KBM-7 (cell line): ENCODE data around the gene STRA6.

ENCODE experiments used
- DNase-seq: peaks from one replicate; pipeline ENCODE4 v3.0.0-alpha.2; 2015
- in situ Hi-C: fragments of 300-500 bp; cut with MboI; formaldehyde crosslinking; loops from 2 replicates; pipeline ENCODE4 v1.14.3; 2020; ENCODE audit warnings: low sequenced_read_pairs, low pct_unique_long_range_greater_than_20kb, mixed read lengths

Gene STRA6

DNA sequence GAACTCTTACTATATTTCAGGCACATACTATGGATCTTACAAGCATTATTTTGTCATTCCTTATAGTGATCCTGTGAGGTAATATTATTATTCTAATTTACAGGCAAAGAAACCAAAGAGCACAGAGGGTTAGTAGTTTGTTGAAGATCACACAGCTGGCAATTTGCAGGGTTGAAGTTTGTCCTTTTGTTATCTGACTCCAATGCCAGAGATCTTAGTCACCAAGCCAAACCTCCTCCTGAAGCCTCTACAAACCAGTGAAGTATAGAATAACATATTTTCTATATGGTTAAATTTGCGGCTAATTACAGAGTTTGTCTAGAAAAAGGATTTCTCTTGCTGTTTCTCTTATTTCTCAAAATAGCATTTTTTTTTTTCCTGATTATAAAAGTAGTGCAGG lies 61.0 kb downstream of the STRA6 start:
- DNase-seq = no peak
- in situ Hi-C loops = loop anchor here (25.0 kb wide), 2 partner anchors 171 to 1454 kb away; partner anchors contain the start of genes BBS4 and HIGD2B

GRCh38 chr15:74138642-74139041 lies 63.9 kb downstream of the STRA6 start:
- no peak for DNase-seq
- in situ Hi-C loops = loop anchor here (25.0 kb wide), 2 partner anchors 174 to 1451 kb away; partner anchors contain the start of genes BBS4 and HIGD2B

GRCh38 chr15:74137537-74137894 lies 65.1 kb downstream of the STRA6 start:
- DNase-seq = no peak
- in situ Hi-C loops = loop anchor here (25.0 kb wide), 2 partner anchors 175 to 1450 kb away; partner anchors contain the start of genes BBS4 and HIGD2B

DNA sequence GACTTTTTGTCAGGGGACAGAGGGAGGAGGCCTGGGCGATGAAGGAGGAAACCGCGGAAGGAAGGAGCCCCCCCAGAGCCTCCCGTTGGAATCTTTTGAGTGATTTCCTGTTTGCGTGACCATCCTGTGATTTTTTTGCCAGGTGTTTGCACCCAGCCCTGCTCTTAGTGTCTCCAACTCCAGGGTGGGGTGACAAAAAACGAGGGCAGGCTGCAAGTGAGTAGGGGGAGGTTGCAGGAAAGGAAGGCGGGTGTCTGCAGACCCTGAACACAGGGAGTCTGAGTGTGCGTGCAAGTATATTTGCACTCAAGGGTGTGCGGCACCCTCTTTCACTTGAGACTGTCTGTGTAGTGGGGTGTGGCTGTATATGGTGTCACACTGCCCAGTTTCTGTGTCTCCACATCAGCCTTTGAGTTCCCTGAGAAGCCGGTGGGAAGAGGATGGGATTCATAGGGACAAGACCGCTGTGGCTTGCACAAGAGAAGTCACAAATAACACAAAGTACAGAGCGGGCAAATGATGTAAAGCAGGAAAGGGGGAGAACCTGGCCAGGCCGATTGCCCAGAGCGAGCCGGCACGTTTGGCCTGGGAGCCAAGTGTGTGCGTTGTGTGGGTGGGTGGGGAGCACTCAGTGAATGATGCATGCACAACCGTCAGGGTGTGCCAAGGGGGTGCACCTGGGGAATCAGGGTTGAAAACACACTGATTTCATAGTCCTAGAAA lies 65.6 kb downstream of the STRA6 start:
- peak; percentile 60 for DNase-seq
- in situ Hi-C loops = loop anchor here (25.0 kb wide), 2 partner anchors 175 to 1450 kb away; partner anchors contain the start of genes BBS4 and HIGD2B

GRCh38 chr15:74136540-74136813 lies 66.1 kb downstream of the STRA6 start:
- in situ Hi-C loops = loop anchor here (25.0 kb wide), 2 partner anchors 176 to 1449 kb away; partner anchors contain the start of genes BBS4 and HIGD2B
- DNase-seq = no peak

DNA sequence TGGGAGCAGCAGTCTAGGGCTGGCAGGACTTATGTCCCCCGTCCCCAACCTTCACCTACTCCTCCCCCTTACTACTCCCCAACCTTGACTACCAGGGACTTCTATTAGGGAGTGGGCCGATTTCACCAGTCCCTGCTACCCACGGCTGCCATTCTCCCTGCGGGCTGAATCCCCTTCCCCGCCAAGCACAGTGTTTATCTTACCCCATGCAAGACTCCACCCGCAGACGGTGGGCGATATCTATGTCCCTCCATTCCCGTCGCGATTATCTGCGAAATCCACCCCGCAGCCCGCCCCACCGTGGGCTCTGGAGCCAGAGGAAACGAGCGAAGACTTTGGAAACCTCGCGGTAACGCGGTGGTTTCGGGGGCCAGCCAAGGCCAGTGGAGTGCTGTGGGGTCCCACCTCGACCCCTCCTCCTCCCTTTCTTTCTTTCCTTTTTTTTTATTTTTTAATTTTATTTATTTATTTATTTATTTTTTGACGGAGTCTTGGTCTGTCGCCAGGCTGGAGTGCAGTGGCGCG lies 67.5 kb downstream of the STRA6 start:
- in situ Hi-C loops = loop anchor here (25.0 kb wide), 2 partner anchors 177 to 1448 kb away; partner anchors contain the start of genes BBS4 and HIGD2B
- no peak for DNase-seq

- in situ Hi-C loops = loop anchor here (25.0 kb wide), 2 partner anchors 178 to 1447 kb away; partner anchors contain the start of genes BBS4 and HIGD2B
- peak; percentile 40 for DNase-seq
Measured at GRCh38 chr15:74134387-74135027, 68.1 kb downstream of the STRA6 start.

- in situ Hi-C loops = loop anchor here (25.0 kb wide), 2 partner anchors 178 to 1447 kb away; partner anchors contain the start of genes BBS4 and HIGD2B
- no peak for DNase-seq
Measured at GRCh38 chr15:74133694-74134386, 68.7 kb downstream of the STRA6 start.

- no peak for DNase-seq
- in situ Hi-C loops = loop anchor here (25.0 kb wide), 2 partner anchors 179 to 1446 kb away; partner anchors contain the start of genes BBS4 and HIGD2B
Measured at GRCh38 chr15:74132681-74133651, 69.6 kb downstream of the STRA6 start.

DNA sequence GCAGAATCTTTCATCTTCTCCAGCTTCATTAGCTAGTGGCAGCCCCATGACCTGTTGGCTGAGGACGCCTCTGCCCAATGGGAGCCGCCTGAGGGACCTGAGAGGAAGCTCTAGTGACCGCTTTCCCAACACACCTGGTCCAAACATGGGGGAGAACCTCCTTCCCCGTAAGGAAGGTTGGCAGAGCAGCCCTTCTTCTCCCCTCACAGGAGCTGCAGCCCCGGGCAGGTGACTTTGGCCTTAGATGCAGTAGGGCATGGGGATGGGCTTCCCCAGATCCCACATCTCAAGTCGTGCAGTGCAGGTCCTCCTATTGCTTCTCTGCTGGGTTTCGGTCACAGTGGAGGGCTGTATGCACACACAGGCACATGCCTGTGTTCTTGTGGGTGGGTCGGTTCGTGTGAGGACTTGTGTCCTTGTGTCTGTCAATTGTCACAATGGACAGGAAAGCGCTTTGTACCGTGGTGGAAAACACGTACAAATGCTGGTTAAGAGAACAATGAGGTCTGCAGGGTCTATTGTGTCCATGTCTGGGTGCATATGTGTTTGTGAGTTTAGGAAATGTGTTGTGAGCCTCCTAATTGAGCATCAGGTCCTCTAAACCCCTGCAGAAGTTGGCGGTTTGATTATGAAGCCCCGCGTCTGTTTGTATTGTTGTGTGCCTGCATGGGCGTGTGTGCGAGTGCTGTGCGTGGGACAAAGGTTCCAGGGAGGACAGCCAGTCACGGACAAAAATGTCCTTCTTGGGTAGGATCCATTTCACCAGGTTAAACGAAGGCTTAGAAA lies 70.8 kb downstream of the STRA6 start:
- in situ Hi-C loops = loop anchor here (25.0 kb wide), 2 partner anchors 180 to 1445 kb away; partner anchors contain the start of genes BBS4 and HIGD2B
- no peak for DNase-seq

DNA sequence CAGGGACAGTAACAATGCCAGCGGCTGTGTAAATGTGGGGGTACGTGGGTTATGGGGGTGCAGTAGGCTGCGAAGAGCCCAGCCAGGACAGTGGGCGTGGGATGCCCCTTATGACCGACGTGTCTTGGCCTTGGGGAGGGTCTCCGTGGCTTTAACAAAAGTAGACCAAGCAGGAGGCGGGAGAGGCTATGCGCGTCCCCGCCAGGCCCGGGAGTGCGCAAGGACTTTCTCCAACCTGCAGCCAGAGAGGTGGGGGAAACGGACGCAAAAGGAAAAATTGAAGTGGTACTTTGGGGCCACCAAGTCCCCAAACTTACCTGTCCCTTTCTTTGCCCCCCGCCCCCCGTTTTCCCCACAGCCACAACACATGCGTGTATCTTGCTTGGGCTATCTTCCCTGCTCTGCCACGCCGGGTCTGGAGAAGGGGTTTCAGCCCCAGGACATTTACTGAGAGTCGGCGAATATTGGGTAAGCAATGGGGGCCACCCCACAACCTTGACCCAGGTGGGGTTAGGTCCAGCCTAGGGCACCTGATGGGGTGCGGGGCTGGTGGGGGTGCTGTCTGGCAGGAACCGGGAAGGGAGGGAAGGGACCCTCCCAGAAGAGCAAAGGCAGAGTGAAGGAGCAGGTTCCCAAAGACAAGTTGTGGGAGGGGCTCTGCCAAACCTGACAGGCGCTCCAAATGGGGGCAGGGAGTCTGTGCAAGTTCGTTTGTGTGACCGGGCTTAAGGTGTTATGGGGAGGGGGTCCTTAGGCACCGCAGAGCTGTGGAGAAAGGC lies 71.5 kb downstream of the STRA6 start:
- in situ Hi-C loops = loop anchor here (25.0 kb wide), 2 partner anchors 181 to 1444 kb away; partner anchors contain the start of genes BBS4 and HIGD2B
- no peak for DNase-seq

DNA sequence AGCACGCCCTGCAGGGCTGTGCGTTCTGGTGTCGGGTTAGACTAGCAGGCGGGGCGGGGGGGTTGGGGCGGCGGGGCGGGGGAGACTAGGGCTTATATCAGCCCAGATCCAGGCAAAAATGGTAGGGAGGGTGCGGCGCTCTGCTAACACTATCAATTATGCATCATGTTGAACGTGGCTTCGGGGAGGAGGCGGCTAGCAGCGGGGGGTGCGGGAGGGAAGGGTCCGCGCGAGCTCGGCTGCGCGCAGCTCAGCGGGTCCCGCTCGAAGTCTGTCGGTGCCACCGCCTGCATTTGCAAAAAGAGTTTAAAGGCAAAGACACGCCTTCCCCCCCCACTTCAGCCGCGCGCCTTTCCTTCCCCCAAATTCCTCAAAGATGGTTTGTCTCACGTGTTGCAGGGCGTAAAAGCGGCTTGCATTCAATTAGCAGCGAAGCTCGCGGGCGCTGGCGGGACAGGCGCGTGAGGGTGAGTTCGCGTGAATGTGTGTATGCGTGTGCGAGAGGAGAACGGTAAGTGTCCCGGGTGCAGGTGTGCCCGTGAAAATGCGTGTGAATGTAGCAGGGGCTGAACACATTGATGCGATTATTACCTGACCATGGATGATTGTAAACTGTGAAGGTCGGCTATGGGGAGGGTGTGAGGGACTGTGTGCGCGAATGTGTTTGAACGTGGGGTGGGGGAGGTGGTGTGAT lies 72.3 kb downstream of the STRA6 start, which contains the start of gene ISLR2:
ISLR2 (plus strand) TSS at position 432 of the 694 bp plus-strand sequence. CDS start 2,169 bp downstream, outside the sequence.
- DNase-seq = no peak
- in situ Hi-C loops = loop anchor here (25.0 kb wide), 2 partner anchors 182 to 1443 kb away; partner anchors contain the start of genes BBS4 and HIGD2B

DNA sequence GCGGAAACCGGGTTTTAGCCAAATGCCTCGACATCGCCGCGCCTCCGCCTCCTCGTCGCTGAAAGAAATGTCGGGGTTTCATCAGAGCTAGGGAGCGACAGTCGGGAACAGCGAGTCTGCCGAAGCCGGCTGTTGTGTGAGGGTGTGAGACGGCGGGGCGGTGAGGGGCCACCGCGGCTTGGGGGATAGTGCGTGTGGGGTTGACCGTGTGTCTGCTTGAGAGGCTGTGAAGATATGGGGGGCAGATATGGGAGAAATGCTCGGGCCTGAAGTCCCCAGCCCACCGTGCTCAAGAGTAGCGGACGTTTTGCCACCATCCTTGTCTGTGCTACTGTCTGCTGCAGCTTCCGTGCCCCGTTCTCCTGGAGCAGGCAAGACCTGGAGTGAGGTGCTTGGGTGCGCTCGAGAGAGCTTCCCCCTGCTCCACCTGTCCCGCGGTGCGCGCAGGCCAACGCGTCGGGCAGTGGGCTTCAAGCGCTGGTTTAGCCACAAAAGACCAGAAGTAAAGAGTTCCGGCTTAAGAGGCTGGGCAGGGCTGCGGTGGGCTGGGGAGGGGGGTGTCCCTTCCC lies 72.9 kb downstream of the STRA6 start:
- in situ Hi-C loops = loop anchor here (25.0 kb wide), 2 partner anchors 183 to 1442 kb away; partner anchors contain the start of genes BBS4 and HIGD2B
- no peak for DNase-seq
